Measurements from ENCODE around the gene GARIN5B.

Gene GARIN5B

GRCh38 chr19:55368106-55368505 lies 5.0 kb upstream of the GARIN5B start:
- no peak overlapping the region for H3K4me2 ChIP-seq (ENCODE audit: low read depth, low read length)
- TF ChIP-seq CTCF (IDR thresholded peaks at IDR 0.05; ENCODE audit: low read length) (no peak), EZH2 (optimal IDR thresholded peaks at IDR 0.05; ENCODE audit: low read depth, low read length) (no peak), EZH2phosphoT487 (IDR thresholded peaks at IDR 0.05; ENCODE audit: low read length) (no peak)
- H3K27ac ChIP-seq (ENCODE audit: low read length), result no peak overlapping the region
- H4K20me1 ChIP-seq (ENCODE audit: insufficient read depth, low read length), result no peaks in the 10 kb centered on the region
- no peaks in the 10 kb centered on the region for H3K9me3 ChIP-seq (replicated peaks; ENCODE audit: insufficient read depth, low read length)
- DNase-seq, result no peak
- H3K9ac ChIP-seq (ENCODE audit: low read length), result no peak overlapping the region
- no peak overlapping the region for H2AFZ ChIP-seq (ENCODE audit: low read length)
- no peaks in the 10 kb centered on the region for H3F3A ChIP-seq (ENCODE audit: insufficient read depth, low read length)
- no peak overlapping the region for H3K4me3 ChIP-seq (ENCODE audit: low read length)
- no peaks in the 10 kb centered on the region for H3K36me3 ChIP-seq (replicated peaks; ENCODE audit: insufficient read depth, low read length)
- H3K9me2 ChIP-seq (replicated peaks; ENCODE audit: insufficient read depth, low read length), result no peaks in the 10 kb centered on the region
- H3K4me1 ChIP-seq (ENCODE audit: low read length), result no peaks in the 10 kb centered on the region
- no peaks in the 10 kb centered on the region for H3K79me2 ChIP-seq (ENCODE audit: low read length)
- peaks cover 84% of the 10 kb centered on the region for H3K27me3 ChIP-seq (replicated peaks; ENCODE audit: insufficient read depth, low read length)

- no peak overlapping the region for H3K4me2 ChIP-seq (ENCODE audit: low read depth, low read length)
- no peaks in the 10 kb centered on the region for H3K36me3 ChIP-seq (replicated peaks; ENCODE audit: insufficient read depth, low read length)
- no peaks in the 10 kb centered on the region for H3K9me3 ChIP-seq (replicated peaks; ENCODE audit: insufficient read depth, low read length)
- no peaks in the 10 kb centered on the region for H3K9me2 ChIP-seq (replicated peaks; ENCODE audit: insufficient read depth, low read length)
- no peak overlapping the region for H2AFZ ChIP-seq (ENCODE audit: low read length)
- H3K9ac ChIP-seq (ENCODE audit: low read length), result no peak overlapping the region
- H3K27ac ChIP-seq (ENCODE audit: low read length), result no peak overlapping the region
- H3F3A ChIP-seq (ENCODE audit: insufficient read depth, low read length), result no peaks in the 10 kb centered on the region
- TF ChIP-seq EZH2phosphoT487 (IDR thresholded peaks at IDR 0.05; ENCODE audit: low read length), result no peak
- no peak for TF ChIP-seq EZH2 (optimal IDR thresholded peaks at IDR 0.05; ENCODE audit: low read depth, low read length)
- no peak for TF ChIP-seq CTCF (IDR thresholded peaks at IDR 0.05; ENCODE audit: low read length)
- peaks cover 83% of the 10 kb centered on the region for H3K27me3 ChIP-seq (replicated peaks; ENCODE audit: insufficient read depth, low read length)
- no peaks in the 10 kb centered on the region for H4K20me1 ChIP-seq (ENCODE audit: insufficient read depth, low read length)
- H3K4me3 ChIP-seq (ENCODE audit: low read length), result no peak overlapping the region
- no peaks in the 10 kb centered on the region for H3K79me2 ChIP-seq (ENCODE audit: low read length)
- no peak for DNase-seq
- no peaks in the 10 kb centered on the region for H3K4me1 ChIP-seq (ENCODE audit: low read length)
Measured at GRCh38 chr19:55366790-55367189, 3.7 kb upstream of the GARIN5B start.

GRCh38 chr19:55365964-55366363 lies 2.9 kb upstream of the GARIN5B start:
- no peaks in the 10 kb centered on the region for H3K4me1 ChIP-seq (ENCODE audit: low read length)
- no peaks in the 10 kb centered on the region for H4K20me1 ChIP-seq (ENCODE audit: insufficient read depth, low read length)
- no peak overlapping the region for H2AFZ ChIP-seq (ENCODE audit: low read length)
- no peaks in the 10 kb centered on the region for H3F3A ChIP-seq (ENCODE audit: insufficient read depth, low read length)
- H3K27me3 ChIP-seq (replicated peaks; ENCODE audit: insufficient read depth, low read length), result peaks cover 77% of the 10 kb centered on the region
- no peaks in the 10 kb centered on the region for H3K36me3 ChIP-seq (replicated peaks; ENCODE audit: insufficient read depth, low read length)
- H3K79me2 ChIP-seq (ENCODE audit: low read length), result no peaks in the 10 kb centered on the region
- no peak overlapping the region for H3K4me3 ChIP-seq (ENCODE audit: low read length)
- H3K9me3 ChIP-seq (replicated peaks; ENCODE audit: insufficient read depth, low read length), result no peaks in the 10 kb centered on the region
- H3K27ac ChIP-seq (ENCODE audit: low read length), result no peak overlapping the region
- no peak overlapping the region for H3K9ac ChIP-seq (ENCODE audit: low read length)
- DNase-seq, result no peak
- TF ChIP-seq EZH2 (optimal IDR thresholded peaks at IDR 0.05; ENCODE audit: low read depth, low read length), result no peak
- no peak for TF ChIP-seq EZH2phosphoT487 (IDR thresholded peaks at IDR 0.05; ENCODE audit: low read length)
- TF ChIP-seq CTCF (IDR thresholded peaks at IDR 0.05; ENCODE audit: low read length), result no peak
- H3K9me2 ChIP-seq (replicated peaks; ENCODE audit: insufficient read depth, low read length), result no peaks in the 10 kb centered on the region
- H3K4me2 ChIP-seq (ENCODE audit: low read depth, low read length), result no peak overlapping the region
